IMR-90 (cell line): Measurements from ENCODE around the gene TNFAIP8. TPM values are rescaled to one million over a fixed set of nuclear protein-coding genes. Genes with fewer than 3 reads are reported as not detected.

ENCODE experiments used
- CTCF ChIP-seq: conservative IDR thresholded peaks from 2 replicates; pipeline ENCODE4 v1.5.1; 2012; ENCODE audit warnings: mild to moderate bottlenecking, low read depth, low read length, improper control_type of control experiment
- MXI1 ChIP-seq: IDR thresholded peaks from 2 replicates; pipeline ENCODE4 v1.6.1; 2012; ENCODE audit warnings: low read depth, mild to moderate bottlenecking, low read length, moderate library complexity, borderline replicate concordance
- polyA plus RNA-seq, 3 experiments: library from polyadenylated mRNA; depleted of rRNA; stranded (reverse); fragments of >200 nt; gene quantifications; 2 replicates each; pipeline ENCODE4 v1.2.3, GENCODE V29; 2012; ENCODE audit warnings: low replicate concordance in 1 of 3
- total RNA-seq: library from RNA; depleted of rRNA; stranded (reverse); fragments of >200 nt; gene quantifications from 2 replicates; pipeline ENCODE4 v1.2.3, GENCODE V29; 2012

Gene TNFAIP8
- total and polyA plus RNA-seq, 2 of the 4 experiments (the other 2 are of a cell fraction), result 20.3 to 29.9 TPM

GRCh38 chr5:119411361-119412278 is 55.8 kb downstream of the TNFAIP8 start (continued):
- TF ChIP-seq CTCF (peak; percentile 91), MXI1 (no peak)
